CD4-positive, alpha-beta T cell treated with Interleukin-6 at 100 ng/mL for 8 hours (primary cell): Measurements from ENCODE around the gene SDK1.
"Not testable (repeated sequence)": the region's sequence is repeated elsewhere in the genome, so short reads cannot be mapped to it uniquely, and the experiment has no call there.

Experiments
- DNase-seq: peaks from one replicate; pipeline ENCODE4 v3.0.0-alpha.2; 2020; ENCODE audit warnings: mixed read lengths, low spot score

The SDK1 gene

DNA sequence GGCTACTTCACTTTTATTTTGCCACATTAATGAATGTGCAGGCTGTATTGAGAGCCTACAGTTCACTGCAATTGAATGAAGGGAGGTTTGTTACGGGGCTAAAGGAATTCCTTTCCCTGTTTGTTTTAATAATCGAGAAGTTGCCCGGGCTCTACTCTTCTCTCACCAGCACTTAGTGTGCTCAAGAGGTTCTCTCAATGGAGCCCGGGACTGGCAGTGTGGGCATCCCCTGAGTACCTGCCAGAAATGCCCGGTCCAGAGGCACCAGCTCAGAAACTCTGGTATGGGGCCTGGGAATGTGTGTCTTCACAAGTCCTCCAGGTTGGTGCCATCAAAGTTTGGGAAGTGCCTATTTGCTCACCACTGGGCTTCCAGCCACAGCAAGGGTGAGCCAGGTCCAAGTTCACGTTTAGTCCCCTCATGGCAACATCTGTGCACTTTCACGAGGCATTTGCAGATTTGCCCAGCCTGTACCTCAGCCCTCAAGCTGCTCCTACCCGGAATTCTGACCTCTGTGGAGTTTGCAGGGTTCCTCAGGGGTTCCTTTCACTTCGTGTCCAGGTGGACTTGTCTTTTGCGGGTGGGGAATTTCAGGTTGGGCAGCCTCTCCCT is 622.4 kb downstream of the SDK1 start:
- DNase-seq = no peak

DNA sequence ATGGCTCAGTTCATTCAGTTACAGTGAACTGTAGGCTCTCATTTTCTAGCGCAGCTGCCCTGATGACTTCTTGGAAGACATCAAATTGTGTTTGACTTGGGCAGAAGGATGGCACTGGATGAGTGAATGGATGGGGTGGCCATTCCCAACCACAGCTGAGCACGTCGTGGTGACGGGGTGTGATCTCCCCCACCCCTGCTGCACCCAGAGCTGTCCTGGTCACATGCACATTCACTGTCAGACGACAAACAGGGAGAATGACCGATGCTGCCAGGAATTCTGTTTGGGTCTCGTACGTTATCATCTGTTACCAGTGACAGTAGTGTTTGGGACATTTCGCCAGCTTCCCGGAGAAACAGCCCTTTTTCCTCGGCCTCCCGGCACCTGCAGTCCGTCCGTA is 623.2 kb downstream of the SDK1 start:
- DNase-seq = no peak

DNA sequence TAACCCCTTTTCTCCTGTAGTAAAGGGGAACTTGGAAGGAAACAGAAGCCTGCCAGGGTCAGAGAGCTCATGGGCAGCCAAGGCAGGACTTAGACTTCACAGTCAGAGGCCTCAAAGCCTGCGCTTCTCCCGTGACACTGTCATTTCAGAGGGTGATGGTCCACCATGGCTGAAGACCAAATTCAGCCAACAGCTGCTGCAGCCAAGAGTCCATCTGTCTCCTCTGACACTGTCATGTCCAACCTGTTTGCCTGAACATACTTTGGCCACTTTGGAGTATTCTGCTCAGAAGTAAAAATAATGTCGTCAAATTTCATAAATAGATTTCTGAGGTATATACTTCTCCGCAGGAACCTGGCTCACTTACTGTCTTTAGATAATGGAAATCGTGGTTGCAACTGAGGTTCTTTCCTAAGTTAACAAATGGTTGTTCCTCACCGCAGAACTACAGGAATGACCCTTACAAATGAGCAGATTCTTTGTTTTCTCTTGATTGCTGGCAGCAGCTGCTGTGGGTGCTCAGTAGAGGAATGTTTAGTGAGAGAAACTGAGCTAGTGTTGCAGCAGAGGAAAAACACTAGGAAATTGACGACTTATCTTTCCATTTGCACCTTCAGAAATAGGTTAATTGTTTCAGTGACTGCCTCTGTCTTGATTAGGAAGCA is 626.5 kb downstream of the SDK1 start:
- no peak for DNase-seq

DNA sequence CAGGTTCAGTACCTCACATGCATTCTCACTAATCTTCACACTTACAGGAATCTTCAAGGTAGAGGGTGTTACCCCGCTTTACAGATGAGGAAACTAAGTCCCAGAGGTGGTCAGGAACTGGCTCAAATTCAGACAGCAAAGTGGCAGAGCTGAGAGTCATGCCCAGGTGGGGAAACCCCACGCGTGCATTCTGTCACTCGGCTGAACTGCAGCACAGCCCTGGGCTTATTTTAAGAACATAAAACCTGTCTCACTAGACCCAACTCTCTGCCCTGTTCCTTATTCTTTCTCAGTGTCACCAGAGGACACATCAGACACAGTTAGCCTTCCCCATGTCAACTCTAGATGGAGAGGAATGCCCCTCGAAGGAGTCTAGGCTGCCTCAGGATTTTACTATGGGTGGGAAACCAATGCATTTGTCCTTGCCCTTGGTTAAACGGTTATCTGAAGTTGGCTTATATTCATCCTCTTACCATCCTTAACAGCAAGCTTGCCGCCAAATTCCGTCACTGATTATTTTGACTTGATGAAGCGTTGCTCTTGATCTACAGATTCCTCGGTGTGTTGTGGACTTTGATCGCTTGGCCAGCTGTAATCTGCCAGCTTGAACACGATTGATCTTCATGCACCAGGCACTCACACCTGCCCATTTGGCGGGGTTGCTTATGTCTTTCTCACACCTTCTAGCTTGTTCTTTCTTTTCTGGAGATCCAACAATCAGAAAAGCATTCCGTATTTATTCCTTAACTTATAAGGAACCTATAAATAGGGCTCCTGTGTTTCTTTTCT is 627.9 kb downstream of the SDK1 start:
- DNase-seq = no peak

DNA sequence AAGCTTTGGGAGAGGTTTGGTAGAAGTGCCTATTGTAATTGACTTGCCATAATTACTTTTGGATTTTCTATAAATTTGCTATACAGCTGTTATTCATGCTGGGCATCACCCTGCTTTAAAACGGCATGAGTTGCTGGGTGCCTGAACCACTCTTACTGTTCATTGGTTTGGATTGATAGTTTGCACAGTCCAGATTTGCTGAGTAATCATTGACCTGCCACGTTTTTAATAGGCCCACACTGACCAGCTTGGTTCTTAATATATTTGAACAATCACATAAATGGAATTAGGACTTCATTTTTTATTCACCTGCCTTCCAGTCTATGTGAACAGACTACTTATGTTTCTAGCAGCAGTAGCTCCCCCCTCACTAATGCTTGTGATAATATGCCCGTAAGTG is 630.8 kb downstream of the SDK1 start:
- no peak for DNase-seq

DNA sequence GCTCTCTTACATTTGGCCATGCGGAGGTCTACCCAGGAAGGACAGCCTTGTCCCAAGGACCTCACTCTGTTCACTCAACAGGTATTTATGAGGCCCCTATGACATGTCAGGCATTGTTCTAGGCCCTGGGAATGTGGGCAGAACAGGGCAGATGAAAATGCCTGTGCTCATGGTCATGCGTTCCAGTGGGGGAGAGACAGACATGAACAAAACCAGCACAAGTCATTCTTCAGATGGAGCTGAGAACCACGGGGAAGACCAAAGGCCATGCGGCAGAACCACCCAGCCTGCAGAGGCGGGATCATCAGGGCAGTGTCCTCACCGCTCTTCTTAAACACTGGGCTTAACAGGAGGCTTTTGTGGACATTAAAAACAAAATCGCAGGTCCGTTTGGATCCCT is 636.1 kb downstream of the SDK1 start:
- DNase-seq = no peak

DNA sequence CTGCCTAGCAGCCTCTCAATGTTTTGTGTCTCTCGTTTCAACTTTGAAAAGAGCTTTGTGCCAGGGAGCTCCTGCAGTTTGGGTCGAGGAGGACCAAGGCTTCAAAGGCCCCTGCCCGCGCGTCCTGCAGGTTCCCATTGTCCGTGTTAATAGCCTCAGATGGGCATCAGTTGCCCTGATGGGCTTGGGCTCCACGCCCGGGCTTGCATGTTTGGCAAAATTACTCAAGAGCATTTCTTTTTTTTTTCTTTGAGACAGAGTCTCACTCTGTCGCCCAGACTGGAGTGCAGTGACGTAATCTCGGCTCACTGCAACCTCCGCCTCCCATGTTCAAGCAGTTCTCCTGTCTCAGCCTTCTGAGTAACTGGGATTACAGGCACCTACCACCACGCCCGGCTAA is 636.6 kb downstream of the SDK1 start:
- no peak for DNase-seq

DNA sequence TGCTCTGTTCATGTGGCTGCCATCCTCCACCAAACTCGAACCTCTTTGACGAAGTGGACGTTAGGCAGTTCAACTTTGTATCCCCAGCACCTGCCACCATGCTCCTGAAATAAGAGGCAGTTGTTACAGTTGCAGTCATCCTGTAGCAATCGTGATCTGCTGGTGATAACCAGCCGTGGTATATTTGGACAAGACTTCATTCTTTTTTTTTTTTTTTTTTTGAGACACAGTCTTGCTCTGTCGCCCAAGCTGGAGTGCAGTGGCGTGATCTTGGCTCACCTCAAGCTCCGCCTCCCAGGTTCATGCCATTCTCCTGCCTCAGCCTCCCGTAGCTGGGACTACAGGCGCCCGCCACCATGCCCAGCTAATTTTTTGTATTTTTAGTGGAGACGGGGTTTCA is 640.7 kb downstream of the SDK1 start:
- not testable (repeated sequence) for DNase-seq

DNA sequence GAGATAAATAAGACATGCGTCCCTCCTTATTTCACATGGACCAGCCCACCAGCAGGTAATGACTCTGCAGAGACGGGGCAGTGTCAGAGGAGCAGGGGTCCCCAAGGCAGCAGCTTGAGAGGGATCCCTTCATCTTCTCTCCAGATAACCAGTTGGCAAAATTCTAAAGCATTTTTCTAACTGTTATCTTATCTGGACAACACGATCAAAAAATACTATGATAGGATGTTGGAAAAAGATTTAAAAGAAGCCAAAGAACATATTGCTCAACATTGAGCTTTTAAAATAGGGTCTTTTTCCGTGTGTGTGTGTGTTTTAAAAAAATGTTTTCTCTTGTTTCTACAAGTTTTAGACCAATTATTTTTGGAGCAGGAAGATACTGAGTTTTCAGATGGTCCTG is 641.2 kb downstream of the SDK1 start:
- DNase-seq = no peak

DNA sequence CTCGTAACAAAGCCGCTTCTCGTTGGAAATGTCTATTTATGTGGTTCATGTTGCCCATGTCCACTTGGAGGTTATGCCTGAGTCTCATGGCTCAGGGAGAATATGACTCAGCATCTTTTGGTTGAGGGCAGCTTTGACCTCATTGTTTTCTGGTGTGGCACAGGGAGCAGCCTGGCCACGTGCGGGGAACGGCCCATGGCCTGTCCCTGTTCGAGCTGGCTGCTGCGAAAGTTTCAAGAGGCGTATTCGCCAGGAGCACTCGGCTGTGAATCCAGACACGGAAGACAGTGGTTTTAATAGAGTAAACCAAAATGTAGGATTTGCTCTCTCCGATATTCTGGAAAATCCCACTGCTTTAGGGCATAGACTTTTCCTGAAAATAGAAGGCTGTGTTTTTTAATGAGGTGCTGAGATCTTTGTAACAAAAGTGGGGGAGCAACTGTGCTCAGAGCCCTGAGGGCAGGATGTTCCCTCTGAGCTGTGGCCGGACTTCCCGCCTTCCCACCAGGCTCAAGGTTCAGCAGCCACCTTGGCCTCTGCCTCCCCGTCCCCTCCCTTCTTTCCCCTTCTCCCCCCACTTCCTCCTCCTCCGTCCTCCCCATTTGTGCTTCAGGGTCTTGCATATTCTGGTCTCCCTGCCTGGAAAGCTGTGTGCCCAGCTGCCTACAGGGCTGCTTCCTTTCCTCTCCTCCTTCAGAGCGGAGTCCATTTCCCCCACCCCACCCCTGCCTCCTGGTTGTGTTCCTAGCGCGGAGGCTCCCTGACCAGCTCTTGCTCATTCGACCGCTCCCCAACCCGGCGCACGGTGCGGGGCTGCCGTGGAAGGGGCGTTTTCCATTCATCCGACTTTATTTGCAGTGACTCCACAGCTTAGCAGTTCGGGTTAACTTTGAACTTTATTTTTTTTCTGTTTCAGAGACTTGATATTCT is 642.0 kb downstream of the SDK1 start:
- no peak for DNase-seq

DNA sequence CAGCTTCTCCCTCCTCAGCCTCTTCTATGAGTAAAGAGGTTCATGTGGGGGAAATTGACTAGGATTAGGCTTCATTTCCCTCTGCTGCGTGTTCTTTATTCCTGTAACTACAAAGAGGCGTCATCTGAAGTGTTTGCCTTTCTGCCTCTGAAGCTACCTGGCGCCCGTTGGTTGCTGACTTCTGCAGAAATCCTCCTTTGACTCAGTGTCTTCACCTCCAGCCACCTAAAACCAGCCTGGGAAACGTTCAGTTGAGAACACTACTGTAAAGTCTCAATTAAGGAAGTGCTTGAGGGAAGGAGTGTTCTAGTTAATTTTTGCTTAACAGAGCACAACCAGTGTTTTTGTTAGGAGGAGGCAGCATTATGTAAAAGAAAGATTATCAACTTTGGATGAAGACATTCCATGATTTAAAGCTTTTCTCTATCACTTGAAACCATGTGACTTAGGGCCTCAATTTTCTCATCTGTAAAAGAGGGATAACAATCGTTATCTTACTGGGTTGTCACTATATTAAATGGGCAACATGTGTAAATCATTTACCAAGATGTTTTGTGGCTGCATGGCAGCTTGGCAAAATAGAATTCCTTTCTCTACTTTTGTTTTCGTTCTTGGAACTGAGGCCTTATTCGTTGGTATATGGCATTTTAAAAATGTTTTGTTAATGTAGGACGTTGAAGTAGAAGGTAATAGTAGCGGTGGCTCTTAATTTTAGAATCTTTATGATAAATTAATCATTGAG is 642.9 kb downstream of the SDK1 start:
- DNase-seq = no peak

DNA sequence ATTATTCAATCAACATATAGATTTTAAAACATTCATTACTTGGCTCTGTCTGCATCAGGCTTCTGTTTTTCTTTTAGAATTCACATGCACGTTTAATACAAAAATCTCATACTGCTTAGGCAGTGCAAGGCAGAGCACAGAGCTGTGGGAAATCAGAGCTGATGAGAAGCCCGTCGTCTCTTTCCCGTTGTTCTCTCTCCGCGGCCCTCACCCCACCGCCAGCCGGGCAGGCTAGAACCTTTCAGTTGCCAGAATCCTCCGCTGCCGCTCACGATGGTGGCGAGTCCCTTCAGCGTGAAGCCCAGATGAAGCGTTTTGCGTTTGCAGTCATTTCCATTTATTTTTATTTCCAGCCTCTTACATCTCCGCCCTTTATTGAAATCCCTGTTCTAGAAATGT is 648.2 kb downstream of the SDK1 start:
- DNase-seq = no peak

DNA sequence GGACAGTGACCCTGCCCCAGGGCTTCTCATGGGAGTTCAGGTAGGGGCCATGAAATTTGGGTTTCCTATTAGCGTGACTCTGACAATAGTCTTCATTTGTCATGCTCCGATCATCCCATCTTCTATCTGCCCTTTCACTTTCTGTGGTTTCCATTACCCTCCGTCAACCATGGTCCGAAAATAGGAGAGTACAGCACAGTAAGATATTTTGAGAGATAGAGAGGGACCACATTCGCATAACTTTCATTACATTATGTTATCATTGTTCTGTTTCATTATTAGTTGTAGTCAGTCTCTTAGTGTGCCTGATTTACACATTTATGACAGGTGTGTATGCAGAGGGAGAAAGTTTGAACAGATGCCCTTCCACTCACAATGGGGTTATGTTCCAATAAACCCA is 649.2 kb downstream of the SDK1 start:
- DNase-seq = no peak

DNA sequence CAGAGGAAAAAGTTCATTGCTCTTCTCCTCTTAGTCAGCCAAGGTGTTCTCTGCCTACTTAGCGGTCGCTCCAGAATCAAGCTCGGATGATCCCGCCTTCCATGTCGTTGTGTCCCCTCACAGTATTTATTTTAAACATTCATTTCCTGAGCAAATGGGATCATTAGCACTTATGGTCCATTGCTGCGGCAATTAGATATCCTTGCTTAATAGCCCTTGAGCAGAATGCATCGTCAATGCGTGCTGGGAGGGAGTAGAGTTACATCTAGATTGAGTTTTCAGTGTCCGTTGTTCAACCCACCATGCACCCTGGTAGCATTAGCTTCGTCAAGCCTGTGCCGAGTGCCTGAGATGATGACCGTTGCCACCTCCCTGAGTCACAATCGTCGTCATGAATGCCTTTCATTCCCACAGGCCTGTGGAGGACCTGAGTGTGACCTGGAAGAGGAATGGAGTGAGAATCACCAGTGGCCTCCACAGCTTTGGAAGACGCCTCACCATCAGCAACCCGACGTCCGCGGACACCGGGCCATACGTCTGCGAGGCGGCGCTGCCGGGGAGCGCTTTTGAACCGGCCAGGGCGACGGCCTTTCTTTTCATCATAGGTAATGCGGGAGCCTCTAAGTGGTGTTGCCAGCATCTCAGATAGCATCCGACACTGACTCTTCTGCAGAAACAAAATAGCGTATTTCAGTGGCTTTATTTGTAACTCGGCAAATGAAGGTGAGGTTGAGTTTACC is 650.4 kb downstream of the SDK1 start:
- DNase-seq = no peak

DNA sequence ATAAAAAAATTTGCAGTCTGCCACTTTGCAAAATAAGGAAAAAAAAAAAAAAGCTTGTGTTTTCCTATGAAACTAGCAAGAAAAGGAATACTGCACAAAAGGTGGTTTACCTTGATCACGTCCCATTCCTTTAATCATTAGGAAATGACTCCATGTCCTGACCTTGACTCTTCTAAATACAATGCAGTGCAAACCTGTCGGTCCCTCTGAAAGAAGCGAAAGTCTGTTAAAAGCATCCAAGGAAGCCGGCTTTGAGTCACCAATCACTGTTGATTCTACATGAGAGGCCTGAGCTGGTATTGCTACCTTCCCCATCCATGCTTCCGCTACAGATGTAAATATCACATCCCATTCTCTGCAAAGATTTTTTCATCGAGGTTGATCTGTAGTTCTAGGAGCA is 652.1 kb downstream of the SDK1 start:
- DNase-seq = no peak

DNA sequence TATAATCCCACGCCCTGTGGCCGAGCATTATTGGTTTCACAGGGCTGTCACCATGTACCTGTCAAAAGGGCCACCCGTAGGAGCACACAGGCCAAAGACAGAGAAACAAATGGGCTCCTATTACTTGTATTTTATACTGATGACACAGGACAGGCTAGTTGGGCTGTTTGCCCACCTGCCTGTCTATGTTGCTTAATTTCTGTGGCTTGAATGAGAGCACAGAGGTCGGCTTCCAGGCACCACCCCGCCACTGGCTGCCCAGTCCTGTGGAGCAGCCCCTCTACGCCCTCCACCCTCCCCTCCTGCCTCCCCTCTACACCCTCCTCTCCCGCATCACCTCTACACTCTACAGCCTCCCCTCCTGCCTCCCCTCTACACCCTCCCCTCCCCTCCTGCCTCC is 652.9 kb downstream of the SDK1 start:
- no peak for DNase-seq

DNA sequence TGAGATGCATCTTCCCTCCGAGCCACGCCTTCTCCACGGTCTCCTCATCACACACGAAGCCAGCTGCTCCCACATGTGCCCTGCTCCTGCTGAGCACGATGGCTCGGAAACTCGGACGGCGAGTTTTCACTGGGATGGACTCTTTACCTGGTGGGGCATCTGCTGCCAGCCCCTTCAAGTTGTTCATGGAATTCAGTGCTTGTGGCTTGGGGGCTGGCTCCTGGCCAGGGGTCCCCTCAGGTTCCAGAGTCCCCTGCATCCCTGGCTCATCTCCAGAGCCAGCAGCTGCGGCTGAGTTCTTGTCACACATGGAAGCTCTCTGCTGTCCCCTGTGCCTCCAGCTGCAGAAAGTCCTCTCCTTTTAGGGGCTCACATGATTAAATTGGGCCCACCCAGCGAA is 654.0 kb downstream of the SDK1 start:
- DNase-seq = no peak

DNA sequence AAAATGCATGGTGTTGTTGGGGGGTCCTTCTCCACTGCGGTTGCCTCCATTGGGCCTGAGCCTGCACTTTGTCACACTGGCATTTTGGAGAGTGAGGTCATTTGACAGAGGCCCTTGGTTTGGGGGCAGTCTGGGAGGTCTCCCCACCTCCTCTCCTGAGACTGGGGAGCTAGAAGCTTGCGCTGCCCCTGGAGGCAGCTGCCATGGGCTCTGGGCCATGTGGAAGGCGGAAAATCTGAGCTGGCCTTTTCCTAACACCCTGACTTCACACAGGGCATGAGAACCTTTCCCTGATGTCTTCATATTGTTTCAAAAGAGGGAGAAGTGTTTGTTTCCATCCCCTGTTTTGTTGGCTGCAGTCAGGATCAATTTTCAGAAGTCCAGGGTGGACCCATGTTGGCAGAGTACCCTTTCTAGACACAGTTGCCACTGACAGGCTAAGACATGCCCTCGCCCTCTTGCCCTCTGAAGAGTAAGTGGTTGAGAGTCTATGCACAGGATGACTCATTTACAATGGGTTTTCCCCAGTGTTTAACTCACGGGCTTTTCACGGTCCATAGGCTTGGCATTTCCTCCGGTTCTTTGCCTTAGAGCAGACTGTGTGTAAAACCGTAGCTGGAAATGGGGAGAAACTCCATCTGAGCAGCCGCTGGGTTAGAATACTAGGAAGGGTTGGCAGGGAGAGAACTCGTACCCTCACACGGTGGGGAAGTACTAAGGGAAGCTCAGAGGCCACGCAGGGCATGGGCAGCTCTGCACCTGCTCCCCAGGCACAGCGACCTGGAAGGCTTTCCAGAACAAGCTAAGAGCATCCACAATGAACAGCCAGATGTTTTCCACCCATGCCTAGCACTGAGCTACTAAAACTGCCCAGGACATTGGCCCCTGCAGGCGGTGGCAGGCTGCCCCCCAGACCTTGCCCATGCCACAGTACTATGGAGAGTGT is 655.0 kb downstream of the SDK1 start:
- no peak for DNase-seq

DNA sequence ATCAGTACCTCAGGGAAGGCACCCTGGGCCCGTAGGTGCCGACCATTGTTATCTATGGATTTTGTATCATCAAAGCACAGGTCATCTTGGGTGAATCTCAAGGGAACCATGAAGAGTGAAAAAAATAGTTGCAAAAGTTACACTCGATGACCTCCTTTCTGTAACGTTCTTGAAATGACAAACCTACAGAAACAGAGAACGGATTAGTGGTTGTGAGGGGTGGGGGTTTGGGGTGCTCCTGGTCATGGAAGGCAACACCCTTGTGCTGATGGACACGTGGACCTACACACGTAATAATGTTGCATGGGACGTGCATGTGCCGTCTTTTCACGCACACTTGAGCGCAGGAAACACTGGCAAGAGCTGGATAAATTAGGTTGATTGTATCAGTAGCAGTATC is 655.9 kb downstream of the SDK1 start:
- no peak for DNase-seq
